Glomerular endothelial cell (primary cell): ENCODE measurements around the gene KCNK6. TPM values are rescaled to one million over a fixed set of nuclear protein-coding genes. Genes with fewer than 3 reads are reported as not detected.
A peak's percentile ranks its signal among the peaks of the same experiment; 100 is the strongest.
"Not testable (repeated sequence)": the region's sequence is repeated elsewhere in the genome, so short reads cannot be mapped to it uniquely, and the experiment has no call there.

Experiments used
- DNase-seq: peaks from one replicate; pipeline ENCODE4 v3.0.0-alpha.2; 2011; ENCODE audit warnings: low read depth, low spot score; ENCODE audit errors: extremely low read depth
- total RNA-seq: library from RNA; depleted of rRNA; stranded (reverse); fragments of >200 nt; gene quantifications from 2 replicates; pipeline ENCODE4 v1.2.3, GENCODE V29; 2015

KCNK6 gene
- total RNA-seq, 1 donor from 2014 or later: 12.8 TPM

GRCh38 chr19:38360839-38361631, 41.4 kb downstream of the KCNK6 start:
- DNase-seq: no peak

GRCh38 chr19:38361633-38362075, 42.0 kb downstream of the KCNK6 start:
- no peak for DNase-seq

GRCh38 chr19:38362076-38362945, 42.7 kb downstream of the KCNK6 start:
- DNase-seq: no peak

- DNase-seq: not testable (repeated sequence)
Measured at GRCh38 chr19:38362946-38363688, 43.5 kb downstream of the KCNK6 start.

- no peak for DNase-seq
Measured at GRCh38 chr19:38367041-38367440, 47.4 kb downstream of the KCNK6 start.

- no peak for DNase-seq
Measured at GRCh38 chr19:38369584-38369983, 49.9 kb downstream of the KCNK6 start.

- no peak for DNase-seq
Measured at GRCh38 chr19:38370299-38370698, 50.7 kb downstream of the KCNK6 start.

GRCh38 chr19:38371081-38371480, 51.4 kb downstream of the KCNK6 start:
- no peak for DNase-seq

GRCh38 chr19:38373907-38374331, 54.3 kb downstream of the KCNK6 start:
- DNase-seq: no peak

- peak; percentile 90 for DNase-seq
Measured at GRCh38 chr19:38374332-38375097, 54.9 kb downstream of the KCNK6 start, which contains the start of gene PSMD8. TSS of gene PSMD8 (plus strand) at chr19:38374571. CDS start at chr19:38374602, 31 bp downstream.

- no peak for DNase-seq
Measured at GRCh38 chr19:38375098-38375493, 55.5 kb downstream of the KCNK6 start.

- no peak for DNase-seq
Measured at GRCh38 chr19:38375748-38376147, 56.1 kb downstream of the KCNK6 start.

GRCh38 chr19:38376576-38376975, 56.9 kb downstream of the KCNK6 start:
- DNase-seq: no peak

- no peak for DNase-seq
Measured at GRCh38 chr19:38377052-38377451, 57.4 kb downstream of the KCNK6 start.

- no peak for DNase-seq
Measured at GRCh38 chr19:38378866-38379265, 59.2 kb downstream of the KCNK6 start.

GRCh38 chr19:38381138-38381537, 61.5 kb downstream of the KCNK6 start:
- no peak for DNase-seq
